GM18502 (cell line): ENCODE measurements around the gene CD44.

ENCODE experiments used
- ATAC-seq: cut with Tn5 transposase; IDR thresholded peaks from one replicate; pipeline ENCODE4 v1.9.1; 2021; ENCODE audit warnings: mild to moderate bottlenecking; ENCODE audit not compliant: unreplicated experiment, poor library complexity

The CD44 gene

GRCh38 chr11:35111161-35112055 lies 27.6 kb upstream of the CD44 start:
- ATAC-seq, result no peak

- no peak for ATAC-seq
These were observed 26.7 kb upstream of the CD44 start for GRCh38 chr11:35112056-35112845.

- no peak for ATAC-seq
These were observed 26.2 kb upstream of the CD44 start for GRCh38 chr11:35112846-35113105.

GRCh38 chr11:35114906-35115687 lies 23.9 kb upstream of the CD44 start:
- ATAC-seq, result peak; percentile 41

GRCh38 chr11:35115688-35116030 lies 23.3 kb upstream of the CD44 start:
- ATAC-seq, result no peak

GRCh38 chr11:35116245-35116644 lies 22.7 kb upstream of the CD44 start:
- no peak for ATAC-seq

GRCh38 chr11:35116762-35117640 lies 22.0 kb upstream of the CD44 start:
- ATAC-seq, result no peak

- ATAC-seq, result peak; percentile 81
These were observed 20.1 kb upstream of the CD44 start for GRCh38 chr11:35118906-35119305.

GRCh38 chr11:35121326-35121865 lies 17.6 kb upstream of the CD44 start:
- no peak for ATAC-seq

- ATAC-seq, result no peak
These were observed 16.7 kb upstream of the CD44 start for GRCh38 chr11:35122308-35122707.

GRCh38 chr11:35126000-35126878 lies 12.7 kb upstream of the CD44 start:
- ATAC-seq, result peak; percentile 61

- no peak for ATAC-seq
These were observed 11.9 kb upstream of the CD44 start for GRCh38 chr11:35126879-35127581.

- no peak for ATAC-seq
These were observed 11.4 kb upstream of the CD44 start for GRCh38 chr11:35127619-35128018.

GRCh38 chr11:35131094-35131493 lies 7.9 kb upstream of the CD44 start:
- no peak for ATAC-seq

- no peak for ATAC-seq
These were observed 7.1 kb upstream of the CD44 start for GRCh38 chr11:35131886-35132285.

GRCh38 chr11:35133656-35134055 lies 5.3 kb upstream of the CD44 start:
- ATAC-seq, result no peak

GRCh38 chr11:35134403-35135148 lies 4.4 kb upstream of the CD44 start:
- ATAC-seq, result no peak

GRCh38 chr11:35135222-35135621 lies 3.7 kb upstream of the CD44 start:
- no peak for ATAC-seq
